GM19468 (cell line): Measurements from ENCODE around the gene RNF149.

ENCODE experiments used
- ATAC-seq: cut with Tn5 transposase; IDR thresholded peaks from one replicate; pipeline ENCODE4 v1.9.1; 2021; ENCODE audit warnings: mild to moderate bottlenecking, moderate library complexity, moderate number of reproducible peaks; ENCODE audit not compliant: unreplicated experiment; ENCODE audit errors: extremely low read depth

RNF149 gene

GRCh38 chr2:101300164-101300563 lies 8.3 kb downstream of the RNF149 start:
- ATAC-seq, result no peak

- ATAC-seq, result no peak
These were observed 8.9 kb downstream of the RNF149 start for GRCh38 chr2:101299604-101300003.

- ATAC-seq, result no peak
These were observed 11.1 kb downstream of the RNF149 start for GRCh38 chr2:101297383-101297782.

GRCh38 chr2:101296371-101296770 lies 12.1 kb downstream of the RNF149 start:
- ATAC-seq, result no peak

- no peak for ATAC-seq
These were observed 12.6 kb downstream of the RNF149 start for GRCh38 chr2:101295895-101296294.

- ATAC-seq, result no peak
These were observed 13.6 kb downstream of the RNF149 start for GRCh38 chr2:101294861-101295260.

- ATAC-seq, result no peak
These were observed 15.0 kb downstream of the RNF149 start for GRCh38 chr2:101293544-101293943.

GRCh38 chr2:101291973-101292372 lies 16.5 kb downstream of the RNF149 start:
- no peak for ATAC-seq

- no peak for ATAC-seq
These were observed 17.8 kb downstream of the RNF149 start for GRCh38 chr2:101290711-101291110.

GRCh38 chr2:101287303-101287702 lies 21.2 kb downstream of the RNF149 start:
- no peak for ATAC-seq

GRCh38 chr2:101286684-101287083 lies 21.8 kb downstream of the RNF149 start:
- no peak for ATAC-seq

GRCh38 chr2:101282980-101283379 lies 25.5 kb downstream of the RNF149 start:
- no peak for ATAC-seq

GRCh38 chr2:101281482-101281881 lies 27.0 kb downstream of the RNF149 start:
- ATAC-seq, result no peak

- no peak for ATAC-seq
These were observed 29.6 kb downstream of the RNF149 start for GRCh38 chr2:101278925-101279324.

- ATAC-seq, result no peak
These were observed 31.4 kb downstream of the RNF149 start for GRCh38 chr2:101277111-101277510.

GRCh38 chr2:101274142-101274541 lies 34.4 kb downstream of the RNF149 start:
- ATAC-seq, result no peak

GRCh38 chr2:101273056-101273455 lies 35.4 kb downstream of the RNF149 start:
- ATAC-seq, result no peak

- ATAC-seq, result peak; percentile 71
These were observed 36.3 kb downstream of the RNF149 start for GRCh38 chr2:101272045-101272784.

GRCh38 chr2:101270700-101271259 lies 37.7 kb downstream of the RNF149 start:
- ATAC-seq, result no peak

- no peak for ATAC-seq
These were observed 40.5 kb downstream of the RNF149 start for GRCh38 chr2:101267671-101268656.
